Naive thymus-derived CD4-positive, alpha-beta T cell (primary cell): ENCODE measurements around the gene FFAR4. TPM values are rescaled to one million over a fixed set of nuclear protein-coding genes. Genes with fewer than 3 reads are reported as not detected.

ENCODE experiments used
- ATAC-seq: fragments of 150-1000 bp; cut with Tn5 transposase; 2 replicates; pipeline ENCODE4 v1.10.0; 2021; ENCODE audit warnings: mild to moderate bottlenecking, moderate library complexity
- CTCF ChIA-PET: fragments of 350-600 bp; sonication (Branson Sonifier 250); formaldehyde crosslinking; loops from one replicate; lab custom pipeline; 2021; ENCODE audit warnings: antibody characterized with exemption; lab: Charles Lee
- POLR2A ChIA-PET: fragments of 350-600 bp; sonication (Branson Sonifier 250); formaldehyde crosslinking; loops from one replicate; lab custom pipeline; 2021; ENCODE audit warnings: antibody characterized with exemption, inconsistent platforms; lab: Charles Lee
- DNase-seq, 9 donors: peaks; one replicate each; pipeline versions ENCODE4 v3.0.0 to v3.0.0-alpha.2; 2020 to 2022; ENCODE audit warnings: mixed read lengths in 1 of 9
- H3K27ac ChIP-seq: one replicate; pipeline ENCODE4 v1.7.0; 2013; ENCODE audit warnings: mild to moderate bottlenecking, low read depth, low read length, moderate library complexity
- H3K27me3 ChIP-seq, 2 donors: one replicate each; pipeline ENCODE4 v1.7.0; 2013; ENCODE audit warnings: low read length in 2 of 2, mild to moderate bottlenecking in 2 of 2, moderate library complexity in 2 of 2; ENCODE audit not compliant: control insufficient read depth in 2 of 2, insufficient read depth in 2 of 2
- H3K36me3 ChIP-seq, 3 experiments: 1 replicate in 2 of 3; 2 replicates in 1 of 3; pipeline ENCODE4 v1.7.0; 2013; ENCODE audit warnings: low read length in 3 of 3, mild to moderate bottlenecking in 3 of 3, moderate library complexity in 1 of 3; ENCODE audit not compliant: insufficient read depth in 3 of 3, control insufficient read depth in 2 of 3
- H3K4me1 ChIP-seq, 2 donors: one replicate each; pipeline ENCODE4 v1.7.0; 2013; ENCODE audit warnings: low read length in 2 of 2, mild to moderate bottlenecking in 2 of 2, moderate library complexity in 1 of 2; ENCODE audit not compliant: control insufficient read depth in 2 of 2, insufficient read depth in 2 of 2
- H3K4me3 ChIP-seq: 2 replicates; pipeline ENCODE4 v1.7.0; 2013; ENCODE audit warnings: mild to moderate bottlenecking, low read length
- H3K9me3 ChIP-seq, 3 experiments: 1 replicate in 2 of 3; 2 replicates in 1 of 3; pipeline ENCODE4 v1.7.0; 2013; ENCODE audit warnings: low read length in 3 of 3; ENCODE audit not compliant: control insufficient read depth in 2 of 3
- H3K27ac Mint-ChIP-seq, 9 donors: one replicate each; pipeline ENCODE4 v1.8.0; 2020 to 2022; ENCODE audit warnings: mixed read lengths in 9 of 9, mild to moderate bottlenecking in 8 of 9, moderate library complexity in 5 of 9, inconsistent platforms in 2 of 9
- H3K27me3 Mint-ChIP-seq, 5 donors: one replicate each; pipeline ENCODE4 v1.8.0; 2021 to 2022; ENCODE audit warnings: mixed read lengths in 5 of 5, mild to moderate bottlenecking in 1 of 5
- H3K36me3 Mint-ChIP-seq, 5 donors: one replicate each; pipeline ENCODE4 v1.8.0; 2020 to 2022; ENCODE audit warnings: mixed read lengths in 5 of 5, mild to moderate bottlenecking in 3 of 5, inconsistent platforms in 1 of 5
- H3K4me1 Mint-ChIP-seq, 7 donors: one replicate each; pipeline ENCODE4 v1.8.0; 2020 to 2022; ENCODE audit warnings: mixed read lengths in 7 of 7, mild to moderate bottlenecking in 3 of 7, inconsistent platforms in 1 of 7
- H3K4me3 Mint-ChIP-seq, 10 donors: one replicate each; pipeline ENCODE4 v1.8.0; 2020 to 2022; ENCODE audit warnings: mild to moderate bottlenecking in 10 of 10, mixed read lengths in 10 of 10, moderate library complexity in 6 of 10, inconsistent platforms in 2 of 10
- H3K9me3 Mint-ChIP-seq, 11 donors: one replicate each; pipeline ENCODE4 v1.8.0; 2020 to 2022; ENCODE audit warnings: mixed read lengths in 11 of 11, mild to moderate bottlenecking in 4 of 11, inconsistent platforms in 1 of 11, moderate library complexity in 1 of 11
- intact Hi-C, 2 donors: fragments of 100-400 bp; cut with micrococcal nuclease; formaldehyde crosslinking; loops; one replicate each; pipeline ENCODE4 v1.15.1; 2023
- polyA plus RNA-seq, 2 donors: library from polyadenylated mRNA; unstranded; fragments of 300-500 nt; fragmentation: Illumina TruSeq; gene quantifications; one replicate each; pipeline ENCODE4 v1.2.3, GENCODE V29; 2021
- total RNA-seq, 6 experiments: library from RNA in 5 of 6; stranded (reverse) in 5 of 6; gene quantifications; 1 replicate in 5 of 6; 2 replicates in 1 of 6; pipeline ENCODE4 v1.2.3 and lab custom pipeline; 2021 to 2026

The FFAR4 gene
- total and polyA plus RNA-seq, 7 experiments from 2014 or later: not detected

GRCh38 chr10:93590638-93591037, 24.2 kb downstream of the FFAR4 start:
- no peaks in the 10 kb centered on the region for H3K36me3 Mint-ChIP-seq
- H3K27me3 Mint-ChIP-seq: peaks cover 0 to 18% (median 4%) of the 10 kb centered on the region in 5 donors
- H3K4me1 Mint-ChIP-seq: no peaks in the 10 kb centered on the region
- ATAC-seq (no peak), DNase-seq (no peak)
- H3K9me3 Mint-ChIP-seq: peaks cover 0 to 2% (median 0%) of the 10 kb centered on the region in 11 donors
- intact Hi-C loops: no loop called here
- Histone ChIP-seq H3K4me3 (no peak overlapping the region), H3K27ac (no peak overlapping the region), H3K4me1 (no peaks in the 10 kb centered on the region), H3K27me3 (no peaks in the 10 kb centered on the region), H3K36me3 (no peaks in the 10 kb centered on the region), H3K9me3 (no peaks in the 10 kb centered on the region)
- no peak overlapping the region for H3K27ac Mint-ChIP-seq
- H3K4me3 Mint-ChIP-seq: no peak overlapping the region
- CTCF ChIA-PET: interaction anchor here (0.5 kb wide), 1 partner anchor 1753 kb away, joined by 3 read pairs; no protein-coding TSS in a partner anchor
- POLR2A ChIA-PET: no interaction called here

GRCh38 chr10:93591065-93591808, 24.8 kb downstream of the FFAR4 start:
- Mint-ChIP-seq H3K4me3 (no peak overlapping the region), H3K27ac (no peak overlapping the region), H3K9me3 (peaks cover 0 to under 1% (median 0%) of the 10 kb centered on the region in 11 donors), H3K36me3 (no peaks in the 10 kb centered on the region), H3K4me1 (no peaks in the 10 kb centered on the region), H3K27me3 (peaks cover 0 to 18% (median 4%) of the 10 kb centered on the region in 5 donors)
- ATAC-seq (no peak), DNase-seq (no peak)
- H3K36me3 ChIP-seq: no peaks in the 10 kb centered on the region
- no peaks in the 10 kb centered on the region for H3K27me3 ChIP-seq
- H3K4me1 ChIP-seq: no peaks in the 10 kb centered on the region
- ChIA-PET POLR2A (no interaction called here), CTCF (interaction anchor here (0.5 kb wide), 1 partner anchor 1753 kb away, joined by 3 read pairs; no protein-coding TSS in a partner anchor)
- no peaks in the 10 kb centered on the region for H3K9me3 ChIP-seq
- intact Hi-C loops: no loop called here
- H3K4me3 ChIP-seq: no peak overlapping the region
- no peak overlapping the region for H3K27ac ChIP-seq

GRCh38 chr10:93593254-93593653, 26.8 kb downstream of the FFAR4 start:
- intact Hi-C loops: no loop called here
- H3K9me3 Mint-ChIP-seq: no peaks in the 10 kb centered on the region
- Histone ChIP-seq H3K27me3 (no peaks in the 10 kb centered on the region), H3K36me3 (no peaks in the 10 kb centered on the region), H3K4me1 (no peaks in the 10 kb centered on the region), H3K27ac (no peak overlapping the region), H3K9me3 (no peaks in the 10 kb centered on the region), H3K4me3 (no peak overlapping the region)
- POLR2A ChIA-PET: no interaction called here
- peaks cover 0 to 18% (median 4%) of the 10 kb centered on the region in 5 donors for H3K27me3 Mint-ChIP-seq
- H3K4me1 Mint-ChIP-seq: no peaks in the 10 kb centered on the region
- CTCF ChIA-PET: no interaction called here
- no peak for ATAC-seq
- no peaks in the 10 kb centered on the region for H3K36me3 Mint-ChIP-seq
- no peak overlapping the region for H3K27ac Mint-ChIP-seq
- no peak for DNase-seq
- no peak overlapping the region for H3K4me3 Mint-ChIP-seq

GRCh38 chr10:93593749-93594148, 27.3 kb downstream of the FFAR4 start:
- H3K27me3 ChIP-seq: no peaks in the 10 kb centered on the region
- ATAC-seq (no peak), DNase-seq (no peak)
- H3K4me1 Mint-ChIP-seq: no peaks in the 10 kb centered on the region
- POLR2A ChIA-PET: no interaction called here
- no peaks in the 10 kb centered on the region for H3K4me1 ChIP-seq
- H3K9me3 Mint-ChIP-seq: no peaks in the 10 kb centered on the region
- H3K4me3 Mint-ChIP-seq: no peak overlapping the region
- intact Hi-C loops: no loop called here
- H3K4me3 ChIP-seq: no peak overlapping the region
- H3K27ac ChIP-seq: no peak overlapping the region
- peaks cover 0 to 16% (median 3%) of the 10 kb centered on the region in 5 donors for H3K27me3 Mint-ChIP-seq
- CTCF ChIA-PET: no interaction called here
- H3K9me3 ChIP-seq: no peaks in the 10 kb centered on the region
- H3K36me3 Mint-ChIP-seq: no peaks in the 10 kb centered on the region
- H3K27ac Mint-ChIP-seq: no peak overlapping the region
- H3K36me3 ChIP-seq: no peaks in the 10 kb centered on the region

- no peaks in the 10 kb centered on the region for H3K9me3 ChIP-seq
- DNase-seq (no peak), ATAC-seq (no peak)
- Mint-ChIP-seq H3K27ac (no peak overlapping the region), H3K4me1 (no peaks in the 10 kb centered on the region), H3K27me3 (peaks cover 4 to 13% (median 6%) of the 10 kb centered on the region in 5 donors), H3K36me3 (no peaks in the 10 kb centered on the region), H3K9me3 (no peaks in the 10 kb centered on the region), H3K4me3 (no peak overlapping the region)
- H3K27ac ChIP-seq: no peak overlapping the region
- H3K4me1 ChIP-seq: no peaks in the 10 kb centered on the region
- CTCF ChIA-PET: no interaction called here
- intact Hi-C loops: no loop called here
- no peak overlapping the region for H3K4me3 ChIP-seq
- POLR2A ChIA-PET: no interaction called here
- no peaks in the 10 kb centered on the region for H3K27me3 ChIP-seq
- no peaks in the 10 kb centered on the region for H3K36me3 ChIP-seq
Observed at GRCh38 chr10:93594518-93594917, 28.1 kb downstream of the FFAR4 start.

GRCh38 chr10:93595378-93596161, 29.1 kb downstream of the FFAR4 start:
- Histone ChIP-seq H3K9me3 (no peaks in the 10 kb centered on the region), H3K27me3 (no peaks in the 10 kb centered on the region), H3K4me3 (no peak overlapping the region), H3K36me3 (no peaks in the 10 kb centered on the region), H3K4me1 (no peaks in the 10 kb centered on the region), H3K27ac (no peak overlapping the region)
- Mint-ChIP-seq H3K4me1 (peaks cover 0 to 6% (median 0%) of the 10 kb centered on the region in 7 donors), H3K27me3 (peaks cover 10 to 23% (median 14%) of the 10 kb centered on the region in 5 donors), H3K27ac (no peak overlapping the region), H3K4me3 (no peak overlapping the region), H3K9me3 (no peaks in the 10 kb centered on the region), H3K36me3 (no peaks in the 10 kb centered on the region)
- no peak for DNase-seq
- intact Hi-C loops: no loop called here
- ATAC-seq: no peak
- ChIA-PET CTCF (no interaction called here), POLR2A (no interaction called here)
